HepG2 (cell line): ENCODE measurements around the gene CDKN2A. TPM values are rescaled to one million over a fixed set of nuclear protein-coding genes. Genes with fewer than 3 reads are reported as not detected.
A peak's percentile ranks its signal among the peaks of the same experiment; 100 is the strongest.

ENCODE experiments used
- BRCA1 ChIP-seq: sonication (generic); formaldehyde crosslinking; IDR thresholded peaks from 2 replicates; pipeline ENCODE4 v1.4.0; 2020; ENCODE audit warnings: missing genetic modification reagents
- ELF3 ChIP-seq: IDR thresholded peaks from 2 replicates; pipeline ENCODE4 v1.6.1; 2016; ENCODE audit warnings: missing genetic modification reagents, missing compliant biosample characterization
- FOSL1 ChIP-seq: sonication (generic); formaldehyde crosslinking; IDR thresholded peaks from 2 replicates; pipeline ENCODE4 v1.9.0; 2021; ENCODE audit warnings: missing genetic modification reagents, borderline replicate concordance
- HDAC1 ChIP-seq: sonication (generic); formaldehyde crosslinking; IDR thresholded peaks from 2 replicates; pipeline ENCODE4 v1.5.1; 2020; ENCODE audit warnings: mild to moderate bottlenecking, missing genetic modification reagents
- HES4 ChIP-seq: sonication (generic); formaldehyde crosslinking; IDR thresholded peaks from 2 replicates; pipeline ENCODE4 v1.9.0; 2021; ENCODE audit warnings: mild to moderate bottlenecking, missing genetic modification reagents, borderline replicate concordance
- HNF4G ChIP-seq, 2 experiments: sonication (generic) in 1 of 2; formaldehyde crosslinking in 1 of 2; IDR thresholded peaks; 2 replicates each; pipeline versions ENCODE4 v1.4.0 to v1.6.1; 2011 to 2020; ENCODE audit warnings: borderline replicate concordance in 2 of 2, low read depth in 2 of 2, mild to moderate bottlenecking in 2 of 2, low read length in 1 of 2, missing genetic modification reagents in 1 of 2, moderate library complexity in 1 of 2
- MED1 ChIP-seq: sonication (generic); formaldehyde crosslinking; IDR thresholded peaks from 2 replicates; pipeline ENCODE4 v1.4.0; 2020; ENCODE audit warnings: missing genetic modification reagents
- MIXL1 ChIP-seq: IDR thresholded peaks from 2 replicates; pipeline ENCODE4 v1.6.1; 2016
- RARG ChIP-seq: sonication (generic); formaldehyde crosslinking; IDR thresholded peaks from 2 replicates; pipeline ENCODE4 v1.4.0; 2020; ENCODE audit warnings: low read depth, mild to moderate bottlenecking, missing genetic modification reagents
- TSC22D2 ChIP-seq: sonication (generic); formaldehyde crosslinking; IDR thresholded peaks from 2 replicates; pipeline ENCODE4 v1.5.1; 2020; ENCODE audit warnings: missing genetic modification reagents, mild to moderate bottlenecking, borderline replicate concordance
- ZNF121 ChIP-seq: sonication (generic); formaldehyde crosslinking; IDR thresholded peaks from 2 replicates; pipeline ENCODE4 v1.5.0; 2020; ENCODE audit warnings: mild to moderate bottlenecking, missing genetic modification reagents
- ZNF674 ChIP-seq: sonication (generic); formaldehyde crosslinking; IDR thresholded peaks from 2 replicates; pipeline ENCODE4 v1.5.0; 2020; ENCODE audit warnings: low read depth, mild to moderate bottlenecking, missing genetic modification reagents
- polyA plus RNA-seq, 8 experiments: library from polyadenylated mRNA; depleted of rRNA in 3 of 8; stranded (reverse) in 7 of 8; unstranded in 1 of 8; fragments of >200 nt; fragmentation: Illumina TruSeq in 4 of 8; extraction: Trizol in 4 of 8; gene quantifications; 2 replicates each; pipeline versions ENCODE4 v1.2.1 to v1.2.3, GENCODE V29; 2011 to 2016; ENCODE audit warnings: low read depth in 4 of 8, missing spikeins in 1 of 8, mixed read lengths in 1 of 8; ENCODE audit not compliant: insufficient read depth in 1 of 8
- total RNA-seq, 5 experiments: library from RNA; depleted of rRNA; stranded (reverse); fragments of >200 nt; fragmentation: Illumina TruSeq; extraction: Trizol; gene quantifications; 2 replicates each; pipeline ENCODE4 v1.2.3, GENCODE V29; 2016; ENCODE audit warnings: low read depth in 1 of 5
- TF ChIP-seq, protein P1 (sequence below), 2 experiments: IDR thresholded peaks; 2 replicates each; pipeline ENCODE4 v1.6.1; 2011 to 2012; ENCODE audit warnings: low read length in 2 of 2, borderline replicate concordance in 1 of 2, low read depth in 1 of 2, mild to moderate bottlenecking in 1 of 2, moderate library complexity in 1 of 2
- TF ChIP-seq, protein P2 (sequence below): sonication (generic); formaldehyde crosslinking; IDR thresholded peaks from 2 replicates; pipeline ENCODE4 v1.8.0; 2022; ENCODE audit warnings: mild to moderate bottlenecking, missing genetic modification reagents, borderline replicate concordance
- TF ChIP-seq, protein P3 (sequence below): sonication (generic); formaldehyde crosslinking; IDR thresholded peaks from 2 replicates; pipeline ENCODE4 v1.4.0; 2020; ENCODE audit warnings: mild to moderate bottlenecking, missing genetic modification reagents
- TF ChIP-seq, protein P4 (sequence below): IDR thresholded peaks from 2 replicates; pipeline ENCODE4 v1.6.1; 2016
- TF ChIP-seq, protein P5 (sequence below): sonication (generic); formaldehyde crosslinking; conservative IDR thresholded peaks from 2 replicates; pipeline ENCODE4 v1.4.0; 2020; ENCODE audit warnings: missing genetic modification reagents
- TF ChIP-seq, protein P6 (sequence below): sonication (generic); formaldehyde crosslinking; IDR thresholded peaks from 2 replicates; pipeline ENCODE4 v1.5.1; 2020; ENCODE audit warnings: mild to moderate bottlenecking, missing genetic modification reagents, borderline replicate concordance

CDKN2A gene
- total and polyA plus RNA-seq, 2 of the 13 experiments (the other 11 are each of a cell fraction or from before 2014, with no cell fraction given) = 4.2 to 4.8 TPM

DNA sequence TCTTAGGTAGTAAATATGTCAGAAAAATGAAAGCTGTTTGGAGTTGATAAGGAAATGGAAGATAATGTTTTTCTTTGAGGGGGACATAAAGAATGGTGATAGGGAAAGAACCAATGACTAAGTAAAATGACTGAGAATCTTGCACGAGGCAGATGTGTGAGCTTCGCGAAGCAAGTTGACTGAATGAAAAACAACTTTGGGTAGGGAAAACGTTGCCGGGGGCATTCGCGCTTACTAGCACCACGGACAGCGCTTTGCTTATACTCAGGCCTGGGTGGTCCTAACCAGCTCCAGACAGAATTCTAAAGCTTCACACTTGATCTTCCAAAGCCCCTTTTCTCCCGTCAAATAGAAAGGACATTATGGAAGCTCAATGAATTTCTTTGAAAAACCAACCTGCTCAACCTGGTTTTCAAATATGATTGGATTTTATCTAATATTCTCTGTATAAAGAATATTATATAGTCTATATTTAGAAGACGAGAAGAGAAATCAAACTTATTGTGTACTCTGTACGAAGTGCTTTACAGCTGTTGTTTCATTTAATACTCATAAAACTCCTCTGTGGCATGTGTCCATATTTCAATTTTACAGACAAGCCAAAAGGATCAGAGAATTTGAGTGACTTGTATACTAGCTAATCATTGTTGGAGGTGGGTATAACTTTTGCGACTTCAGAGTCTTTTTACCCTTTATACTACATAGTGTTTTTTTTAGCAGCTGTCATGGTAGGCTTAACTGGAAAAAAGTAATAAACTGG is 16.9 kb upstream of the CDKN2A start (continued):
- TF ChIP-seq ELF3 (CRISPR knock-in tag) (0 out of 2 replicates have a peak, but pooled peaks have one; percentile 27), ZNF121 (CRISPR knock-in tag) (no peak), MED1 (CRISPR knock-in tag) (no peak), TSC22D2 (CRISPR knock-in tag) (no peak), HES4 (CRISPR knock-in tag) (no peak), RARG (CRISPR knock-in tag) (no peak), FOSL1 (CRISPR knock-in tag) (no peak), HNF4G (IDR thresholded peaks at IDR 0.05; ENCODE audit: borderline replicate concordance, low read depth, low read length) (no peak), HNF4G (CRISPR knock-in tag; IDR thresholded peaks at IDR 0.05; ENCODE audit: borderline replicate concordance, low read depth) (no peak), BRCA1 (CRISPR knock-in tag) (no peak), MIXL1 (CRISPR knock-in tag) (no peak), HDAC1 (CRISPR knock-in tag) (no peak), ZNF674 (CRISPR knock-in tag) (no peak)
- TF ChIP-seq, protein P1, sequence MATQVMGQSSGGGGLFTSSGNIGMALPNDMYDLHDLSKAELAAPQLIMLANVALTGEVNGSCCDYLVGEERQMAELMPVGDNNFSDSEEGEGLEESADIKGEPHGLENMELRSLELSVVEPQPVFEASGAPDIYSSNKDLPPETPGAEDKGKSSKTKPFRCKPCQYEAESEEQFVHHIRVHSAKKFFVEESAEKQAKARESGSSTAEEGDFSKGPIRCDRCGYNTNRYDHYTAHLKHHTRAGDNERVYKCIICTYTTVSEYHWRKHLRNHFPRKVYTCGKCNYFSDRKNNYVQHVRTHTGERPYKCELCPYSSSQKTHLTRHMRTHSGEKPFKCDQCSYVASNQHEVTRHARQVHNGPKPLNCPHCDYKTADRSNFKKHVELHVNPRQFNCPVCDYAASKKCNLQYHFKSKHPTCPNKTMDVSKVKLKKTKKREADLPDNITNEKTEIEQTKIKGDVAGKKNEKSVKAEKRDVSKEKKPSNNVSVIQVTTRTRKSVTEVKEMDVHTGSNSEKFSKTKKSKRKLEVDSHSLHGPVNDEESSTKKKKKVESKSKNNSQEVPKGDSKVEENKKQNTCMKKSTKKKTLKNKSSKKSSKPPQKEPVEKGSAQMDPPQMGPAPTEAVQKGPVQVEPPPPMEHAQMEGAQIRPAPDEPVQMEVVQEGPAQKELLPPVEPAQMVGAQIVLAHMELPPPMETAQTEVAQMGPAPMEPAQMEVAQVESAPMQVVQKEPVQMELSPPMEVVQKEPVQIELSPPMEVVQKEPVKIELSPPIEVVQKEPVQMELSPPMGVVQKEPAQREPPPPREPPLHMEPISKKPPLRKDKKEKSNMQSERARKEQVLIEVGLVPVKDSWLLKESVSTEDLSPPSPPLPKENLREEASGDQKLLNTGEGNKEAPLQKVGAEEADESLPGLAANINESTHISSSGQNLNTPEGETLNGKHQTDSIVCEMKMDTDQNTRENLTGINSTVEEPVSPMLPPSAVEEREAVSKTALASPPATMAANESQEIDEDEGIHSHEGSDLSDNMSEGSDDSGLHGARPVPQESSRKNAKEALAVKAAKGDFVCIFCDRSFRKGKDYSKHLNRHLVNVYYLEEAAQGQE (IDR thresholded peaks at IDR 0.05; ENCODE audit: borderline replicate concordance in 1 of 2, low read depth in 1 of 2, low read length in 2 of 2) = peak; percentile 84 to 99
- TF ChIP-seq, protein P2, sequence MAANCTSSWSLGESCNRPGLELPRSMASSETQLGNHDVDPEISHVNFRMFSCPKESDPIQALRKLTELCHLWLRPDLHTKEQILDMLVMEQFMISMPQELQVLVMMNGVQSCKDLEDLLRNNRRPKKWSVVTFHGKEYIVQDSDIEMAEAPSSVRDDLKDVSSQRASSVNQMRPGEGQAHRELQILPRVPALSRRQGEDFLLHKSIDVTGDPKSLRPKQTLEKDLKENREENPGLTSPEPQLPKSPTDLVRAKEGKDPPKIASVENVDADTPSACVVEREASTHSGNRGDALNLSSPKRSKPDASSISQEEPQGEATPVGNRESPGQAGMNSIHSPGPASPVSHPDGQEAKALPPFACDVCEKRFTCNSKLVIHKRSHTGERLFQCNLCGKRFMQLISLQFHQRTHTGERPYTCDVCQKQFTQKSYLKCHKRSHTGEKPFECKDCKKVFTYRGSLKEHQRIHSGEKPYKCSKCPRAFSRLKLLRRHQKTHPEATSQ (CRISPR knock-in tag) = no peak
- TF ChIP-seq, protein P3, sequence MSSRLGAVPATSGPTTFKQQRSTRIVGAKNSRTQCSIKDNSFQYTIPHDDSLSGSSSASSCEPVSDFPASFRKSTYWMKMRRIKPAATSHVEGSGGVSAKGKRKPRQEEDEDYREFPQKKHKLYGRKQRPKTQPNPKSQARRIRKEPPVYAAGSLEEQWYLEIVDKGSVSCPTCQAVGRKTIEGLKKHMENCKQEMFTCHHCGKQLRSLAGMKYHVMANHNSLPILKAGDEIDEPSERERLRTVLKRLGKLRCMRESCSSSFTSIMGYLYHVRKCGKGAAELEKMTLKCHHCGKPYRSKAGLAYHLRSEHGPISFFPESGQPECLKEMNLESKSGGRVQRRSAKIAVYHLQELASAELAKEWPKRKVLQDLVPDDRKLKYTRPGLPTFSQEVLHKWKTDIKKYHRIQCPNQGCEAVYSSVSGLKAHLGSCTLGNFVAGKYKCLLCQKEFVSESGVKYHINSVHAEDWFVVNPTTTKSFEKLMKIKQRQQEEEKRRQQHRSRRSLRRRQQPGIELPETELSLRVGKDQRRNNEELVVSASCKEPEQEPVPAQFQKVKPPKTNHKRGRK (CRISPR knock-in tag) = no peak
- TF ChIP-seq, protein P4, sequence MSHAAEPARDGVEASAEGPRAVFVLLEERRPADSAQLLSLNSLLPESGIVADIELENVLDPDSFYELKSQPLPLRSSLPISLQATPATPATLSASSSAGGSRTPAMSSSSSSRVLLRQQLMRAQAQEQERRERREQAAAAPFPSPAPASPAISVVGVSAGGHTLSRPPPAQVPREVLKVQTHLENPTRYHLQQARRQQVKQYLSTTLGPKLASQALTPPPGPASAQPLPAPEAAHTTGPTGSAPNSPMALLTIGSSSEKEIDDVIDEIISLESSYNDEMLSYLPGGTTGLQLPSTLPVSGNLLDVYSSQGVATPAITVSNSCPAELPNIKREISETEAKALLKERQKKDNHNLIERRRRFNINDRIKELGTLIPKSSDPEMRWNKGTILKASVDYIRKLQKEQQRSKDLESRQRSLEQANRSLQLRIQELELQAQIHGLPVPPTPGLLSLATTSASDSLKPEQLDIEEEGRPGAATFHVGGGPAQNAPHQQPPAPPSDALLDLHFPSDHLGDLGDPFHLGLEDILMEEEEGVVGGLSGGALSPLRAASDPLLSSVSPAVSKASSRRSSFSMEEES (CRISPR knock-in tag) = no peak
- TF ChIP-seq, protein P5, sequence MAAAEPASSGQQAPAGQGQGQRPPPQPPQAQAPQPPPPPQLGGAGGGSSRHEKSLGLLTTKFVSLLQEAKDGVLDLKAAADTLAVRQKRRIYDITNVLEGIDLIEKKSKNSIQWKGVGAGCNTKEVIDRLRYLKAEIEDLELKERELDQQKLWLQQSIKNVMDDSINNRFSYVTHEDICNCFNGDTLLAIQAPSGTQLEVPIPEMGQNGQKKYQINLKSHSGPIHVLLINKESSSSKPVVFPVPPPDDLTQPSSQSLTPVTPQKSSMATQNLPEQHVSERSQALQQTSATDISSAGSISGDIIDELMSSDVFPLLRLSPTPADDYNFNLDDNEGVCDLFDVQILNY (CRISPR knock-in tag) = no peak
- TF ChIP-seq, protein P6, sequence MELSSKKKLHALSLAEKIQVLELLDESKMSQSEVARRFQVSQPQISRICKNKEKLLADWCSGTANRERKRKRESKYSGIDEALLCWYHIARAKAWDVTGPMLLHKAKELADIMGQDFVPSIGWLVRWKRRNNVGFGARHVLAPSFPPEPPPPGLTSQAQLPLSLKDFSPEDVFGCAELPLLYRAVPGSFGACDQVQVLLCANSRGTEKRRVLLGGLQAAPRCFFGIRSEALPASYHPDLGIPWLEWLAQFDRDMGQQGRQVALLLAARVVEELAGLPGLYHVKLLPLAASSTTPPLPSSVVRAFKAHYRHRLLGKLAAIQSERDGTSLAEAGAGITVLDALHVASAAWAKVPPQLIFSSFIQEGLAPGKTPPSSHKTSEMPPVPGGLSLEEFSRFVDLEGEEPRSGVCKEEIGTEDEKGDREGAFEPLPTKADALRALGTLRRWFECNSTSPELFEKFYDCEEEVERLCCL (CRISPR knock-in tag) = no peak
